CD4-positive, alpha-beta T cell treated with Interferon gamma for 1 hour (primary cell): ENCODE results near the gene DNAJC18.
"Not testable (repeated sequence)": the region's sequence is repeated elsewhere in the genome, so short reads cannot be mapped to it uniquely, and the experiment has no call there.

ENCODE experiments used
- DNase-seq: peaks from one replicate; pipeline ENCODE4 v3.0.0-alpha.2; 2020

DNAJC18 gene

DNA sequence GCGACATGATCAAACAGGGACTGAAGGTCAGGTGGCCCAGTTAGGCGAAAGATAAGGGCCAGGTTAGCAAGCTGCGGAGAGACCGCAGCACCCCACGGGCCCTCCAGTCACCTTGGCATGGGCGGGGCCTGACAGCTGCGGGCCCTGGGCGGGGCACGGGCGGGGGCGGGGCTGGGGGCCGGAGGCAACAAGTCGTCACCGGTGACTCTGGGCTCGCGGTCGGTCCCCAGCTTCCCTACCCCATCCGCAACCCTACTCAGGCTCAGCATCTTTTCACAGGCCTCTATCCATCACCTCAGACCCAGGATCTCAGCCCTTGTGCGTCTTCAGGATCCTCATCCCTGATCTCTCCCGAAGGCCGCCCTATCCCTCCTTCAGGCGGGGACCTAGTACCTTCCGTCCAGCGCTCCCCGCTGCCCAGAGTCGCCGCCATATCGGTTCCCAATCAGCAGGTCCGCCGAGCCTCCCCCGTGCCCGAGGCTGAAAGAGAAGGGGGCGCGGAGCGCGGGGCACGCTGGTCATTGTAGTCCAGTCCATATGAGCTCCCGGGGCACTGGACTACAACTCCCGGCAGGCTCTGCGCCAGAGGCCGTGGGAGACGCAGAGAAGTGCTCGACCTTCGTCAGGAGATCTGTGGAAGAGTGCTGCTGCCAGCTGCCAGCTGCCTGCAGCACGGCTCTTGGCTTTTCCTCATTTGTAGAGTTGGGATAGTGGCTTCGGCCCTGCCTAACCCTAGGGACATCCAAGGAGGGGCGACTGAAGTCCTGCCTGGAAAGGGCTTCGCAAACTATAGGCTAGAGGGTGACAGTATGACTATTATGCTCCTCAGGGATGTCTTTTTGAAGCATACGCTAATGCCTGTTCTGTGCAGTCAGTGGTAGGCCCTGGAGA is at the start of gene DNAJC18:
Gene DNAJC18 (minus strand): TSS at position 513 of the 891 bp plus-strand sequence. CDS start 80 bp downstream, at position 433.
- DNase-seq = peak; percentile 90

DNA sequence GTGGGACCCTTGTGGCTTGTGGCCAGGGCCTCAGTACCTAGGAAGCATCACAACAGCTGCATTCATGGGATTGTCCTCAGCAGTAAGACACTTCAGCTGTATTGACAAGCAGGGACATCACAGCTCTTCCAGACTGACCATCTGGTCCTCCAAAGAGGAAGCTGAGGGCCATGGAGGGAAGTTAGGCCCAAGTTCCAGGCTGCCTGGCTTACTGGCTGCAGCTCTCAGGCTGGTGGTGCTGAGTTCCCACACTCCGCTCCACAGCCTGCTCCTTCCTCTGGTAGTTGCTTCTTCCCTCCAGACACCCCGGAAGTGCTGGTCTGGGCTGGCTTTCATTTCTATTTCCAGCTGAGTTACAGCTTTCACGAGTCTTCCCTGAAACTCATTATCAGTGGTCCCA is 48.9 kb upstream of the DNAJC18 start:
- DNase-seq = peak; percentile 34

DNA sequence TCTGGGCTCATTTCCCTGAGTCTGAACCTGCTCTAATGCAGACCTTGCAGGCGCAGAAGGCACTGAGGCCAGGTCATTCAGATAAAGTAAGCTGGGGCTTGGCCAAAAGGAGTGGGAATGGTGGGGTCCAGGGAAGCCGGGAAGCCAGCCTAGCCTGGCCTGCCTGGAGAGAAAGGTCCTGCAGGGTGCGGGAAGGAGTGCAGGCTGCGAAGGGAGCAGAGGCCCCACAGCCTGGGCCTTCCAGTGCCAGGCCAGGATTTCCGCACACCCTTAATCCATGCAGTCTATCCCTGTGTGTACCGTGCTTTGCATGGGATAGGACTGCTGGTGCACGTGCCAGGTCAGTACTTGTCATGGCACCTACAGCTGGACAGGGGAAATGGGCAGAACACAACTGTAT is 46.9 kb upstream of the DNAJC18 start:
- no peak for DNase-seq

DNA sequence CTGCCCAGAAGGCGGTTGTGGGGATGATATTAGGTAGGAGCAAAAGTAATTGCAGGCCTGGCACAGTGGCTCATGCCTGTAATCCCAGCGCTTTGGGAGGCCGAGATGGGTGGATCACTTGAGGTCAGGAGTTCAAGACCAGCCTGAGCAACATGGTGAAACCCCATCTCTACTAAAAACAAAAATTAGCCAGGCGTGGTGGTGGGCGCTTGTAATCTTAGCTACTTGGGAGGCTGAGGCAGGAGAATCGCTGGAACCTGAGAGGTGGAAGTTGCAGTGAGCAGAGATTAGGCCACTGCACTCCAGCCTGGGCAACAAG is 43.5 kb upstream of the DNAJC18 start:
- not testable (repeated sequence) for DNase-seq

DNA sequence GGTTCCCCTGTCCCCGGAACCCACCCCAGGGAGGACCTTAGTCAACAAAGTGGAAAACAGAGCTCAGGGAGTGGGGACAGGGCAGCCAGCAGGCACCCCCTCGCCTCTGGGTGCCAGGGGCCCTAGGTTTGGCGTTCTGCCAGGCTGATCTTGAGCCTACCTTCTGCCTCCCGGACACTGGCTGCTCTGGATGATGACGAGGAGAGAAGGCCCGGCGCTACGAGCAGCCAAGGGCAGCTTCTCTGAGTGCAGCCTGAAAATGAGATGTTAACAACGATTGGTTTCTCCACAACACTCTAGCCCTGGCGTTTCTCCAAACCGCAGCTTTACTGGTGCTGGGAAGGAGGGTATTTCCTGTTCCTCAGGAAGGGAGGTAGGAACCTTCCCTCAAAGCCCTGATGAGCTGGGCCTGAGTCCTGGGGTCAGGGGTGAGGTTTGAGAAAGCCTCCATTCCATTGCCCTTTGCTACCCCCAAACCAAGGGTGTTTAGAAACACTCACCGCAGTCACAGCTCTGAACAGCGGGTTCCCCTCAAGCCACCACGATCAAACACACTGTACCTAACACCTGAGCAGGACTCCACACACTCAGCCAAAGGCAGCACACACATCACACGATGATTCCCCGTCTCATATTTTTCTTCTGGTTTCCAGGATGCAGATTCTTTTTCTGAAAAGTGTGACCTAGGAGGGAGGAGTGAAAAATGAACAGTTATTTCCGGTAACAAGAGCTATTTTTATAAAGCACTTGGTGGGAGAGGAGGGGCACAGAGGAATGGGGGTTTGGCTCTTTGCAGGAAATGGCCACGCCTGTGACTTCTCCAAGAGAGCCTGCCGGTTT is 42.9 kb upstream of the DNAJC18 start, which contains the start of gene STING1:
Gene STING1 (minus strand): TSS at position 709 of the 840 bp plus-strand sequence. CDS start 1,054 bp downstream, outside the sequence.
- peak; percentile 65 for DNase-seq

DNA sequence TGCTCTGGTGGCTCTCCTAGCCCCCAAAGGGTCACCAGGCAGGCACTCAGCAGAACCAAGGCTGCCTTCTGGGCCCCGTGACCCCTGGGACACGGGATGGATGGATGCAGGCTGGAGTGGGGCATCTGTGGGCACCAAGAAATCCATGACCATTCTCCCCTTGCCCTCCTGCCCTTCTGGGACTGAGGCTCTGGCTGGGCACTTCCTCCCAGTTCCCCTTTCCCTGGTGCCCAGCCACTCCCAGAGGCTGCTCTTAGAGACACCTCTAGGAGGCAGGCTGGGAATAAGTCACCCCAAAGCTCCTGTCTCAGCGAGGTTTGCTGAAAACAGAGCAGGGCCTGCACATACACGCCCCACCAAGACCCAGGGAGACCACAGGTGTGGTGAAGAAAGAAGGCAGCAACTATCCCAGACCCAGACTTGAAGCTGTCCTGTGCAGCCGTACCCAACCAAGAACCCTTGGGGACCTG is 42.3 kb upstream of the DNAJC18 start:
- no peak for DNase-seq

DNA sequence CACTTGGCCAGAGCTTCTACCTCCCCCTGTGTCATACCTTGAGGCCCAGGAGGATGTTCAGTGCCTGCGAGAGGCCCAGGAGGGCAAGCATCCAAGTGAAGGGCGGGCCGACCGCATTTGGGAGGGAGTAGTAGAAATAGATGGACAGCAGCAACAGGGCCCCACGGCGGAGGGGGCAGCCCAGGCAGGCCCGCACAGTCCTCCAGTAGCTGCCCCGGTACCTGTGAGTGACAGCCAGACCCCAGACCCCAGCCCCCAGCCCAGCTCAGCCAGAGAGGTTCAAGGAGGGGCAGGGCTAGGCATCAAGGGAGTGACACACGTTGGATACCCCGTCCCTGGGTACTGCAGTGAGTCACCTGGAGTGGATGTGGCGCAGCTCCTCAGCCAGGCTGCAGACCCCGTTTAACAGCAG is 41.8 kb upstream of the DNAJC18 start:
- no peak for DNase-seq

DNA sequence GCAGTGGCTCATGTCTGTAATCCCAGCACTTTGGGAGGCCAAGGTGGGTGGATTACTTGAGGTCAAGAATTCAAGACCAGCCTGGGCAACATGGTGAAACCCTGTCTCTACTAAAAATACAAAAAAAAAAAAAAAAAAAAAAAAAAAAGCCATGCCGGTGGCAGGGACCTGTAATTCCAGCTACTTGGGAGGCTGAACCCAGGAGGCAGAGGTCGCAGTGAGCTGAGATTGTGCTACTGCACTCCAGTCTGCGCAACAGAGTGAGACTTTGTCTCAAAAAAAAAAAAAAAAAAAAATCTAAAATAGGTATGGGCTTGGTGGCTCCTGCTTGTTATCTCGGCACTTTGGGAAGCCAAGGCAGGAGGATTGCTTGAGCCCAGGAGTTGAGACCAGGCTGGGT is 40.4 kb upstream of the DNAJC18 start:
- not testable (repeated sequence) for DNase-seq

DNA sequence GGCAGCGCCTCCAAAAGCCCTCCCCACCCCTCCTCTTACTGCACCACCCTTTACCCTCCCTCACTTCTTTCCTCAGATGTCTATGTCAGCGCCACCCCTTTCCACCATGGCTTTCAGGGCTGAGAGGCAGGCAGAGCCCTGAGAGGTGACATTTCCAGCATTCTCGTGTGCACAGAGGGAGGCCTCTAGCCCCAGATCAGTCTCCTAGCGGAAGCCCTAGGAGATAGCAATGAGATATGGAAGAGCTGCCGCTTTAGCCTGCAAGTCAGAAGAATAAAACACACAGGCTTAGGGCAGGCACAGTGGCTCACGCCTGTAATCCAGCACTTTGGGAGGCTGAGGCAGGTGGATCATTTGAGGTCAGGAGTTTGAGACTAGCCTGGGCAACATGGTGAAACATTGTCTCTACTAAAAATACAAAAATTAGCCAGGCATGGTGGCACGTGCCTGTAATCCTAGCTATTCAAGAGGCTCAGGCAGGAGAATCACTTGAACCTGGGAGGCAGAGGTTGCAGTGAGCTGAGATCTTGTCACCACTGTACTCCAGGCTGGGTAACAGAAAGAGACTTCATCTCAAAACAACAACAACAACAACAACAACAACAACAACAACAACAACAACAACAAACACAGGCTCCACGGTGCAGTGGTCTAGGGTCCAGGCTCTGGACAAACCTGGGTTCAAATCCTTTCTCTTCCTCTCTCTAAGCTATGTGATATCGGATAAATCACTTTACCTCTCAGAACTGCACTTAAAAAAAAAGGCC is 39.5 kb upstream of the DNAJC18 start:
- not testable (repeated sequence) for DNase-seq

DNA sequence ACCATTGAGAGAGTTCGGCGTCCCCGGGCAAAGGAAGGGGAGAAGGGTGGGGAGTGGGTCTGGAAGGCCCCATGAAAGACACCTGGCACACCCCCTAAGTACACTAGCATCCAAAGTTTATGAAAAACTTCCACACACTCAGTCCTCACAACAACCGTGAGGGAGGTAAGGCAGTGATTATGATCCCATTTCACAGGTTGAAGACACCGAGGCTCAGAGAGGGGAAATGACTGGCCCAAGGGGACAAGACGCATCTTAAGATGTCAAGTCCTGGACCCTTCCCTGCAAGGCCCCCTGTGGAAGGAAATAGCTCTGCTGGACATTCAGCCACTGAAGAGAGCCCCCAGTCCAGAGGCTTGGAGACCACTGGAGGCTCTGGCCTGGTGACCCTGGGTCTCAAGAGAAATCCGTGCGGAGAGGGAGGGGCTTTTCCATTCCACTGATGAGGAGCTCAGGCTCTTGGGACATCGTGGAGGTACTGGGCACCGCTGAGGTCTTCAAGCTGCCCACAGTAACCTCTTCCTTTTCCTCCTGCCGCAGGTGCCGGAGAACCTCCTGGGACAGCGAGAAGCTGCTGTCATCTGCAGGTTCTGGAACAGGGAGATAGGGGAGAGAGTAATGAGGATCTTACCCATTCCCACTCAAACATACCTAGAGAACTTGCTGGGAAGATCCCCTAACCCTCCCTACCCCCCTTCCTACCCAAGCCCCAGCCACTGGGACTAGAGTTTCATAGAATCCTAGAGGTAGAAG is 36.7 kb upstream of the DNAJC18 start:
- DNase-seq = no peak

DNA sequence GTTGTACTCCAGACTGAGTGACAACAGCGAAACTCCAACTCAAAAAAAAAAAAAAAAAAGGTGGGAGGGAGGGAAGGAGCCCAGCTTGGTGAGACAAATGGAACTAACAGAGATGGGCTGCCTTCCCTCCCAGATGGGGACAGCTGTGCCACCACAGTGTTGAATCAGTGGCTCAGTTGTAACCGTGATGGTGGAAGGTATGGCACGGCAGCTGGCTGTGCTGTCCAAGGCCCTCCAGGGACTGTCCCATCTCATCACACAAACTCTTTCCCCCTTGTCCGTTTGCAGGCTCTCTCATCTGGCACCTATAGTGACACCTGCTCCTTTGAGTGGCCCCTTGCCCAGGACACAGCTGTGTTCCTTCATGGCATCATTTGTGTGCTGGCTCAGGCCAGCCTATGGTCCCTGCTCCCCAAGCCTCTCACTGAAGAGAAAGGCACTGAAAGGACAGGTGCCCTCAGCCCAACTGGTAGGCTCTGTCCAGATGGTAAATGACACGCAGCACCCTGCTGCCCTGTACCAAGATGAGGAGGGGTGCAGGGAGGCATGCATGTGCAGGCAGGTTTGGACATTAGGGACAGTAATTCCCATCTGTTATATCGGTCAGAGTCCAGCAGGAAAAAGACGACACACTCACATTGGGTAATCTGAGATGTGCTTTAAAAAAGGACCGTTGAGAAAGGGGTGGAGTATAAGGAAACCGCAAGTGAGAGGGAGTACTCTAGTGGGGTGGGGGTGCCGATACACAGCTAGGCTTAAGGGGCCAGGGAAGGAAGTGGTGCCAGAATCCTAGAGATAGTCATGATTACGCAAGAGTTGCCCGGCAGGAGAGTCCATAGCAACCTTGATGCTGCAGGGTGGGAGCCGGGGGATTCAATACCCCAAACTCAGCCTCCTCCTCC is 35.8 kb upstream of the DNAJC18 start:
- no peak for DNase-seq

DNA sequence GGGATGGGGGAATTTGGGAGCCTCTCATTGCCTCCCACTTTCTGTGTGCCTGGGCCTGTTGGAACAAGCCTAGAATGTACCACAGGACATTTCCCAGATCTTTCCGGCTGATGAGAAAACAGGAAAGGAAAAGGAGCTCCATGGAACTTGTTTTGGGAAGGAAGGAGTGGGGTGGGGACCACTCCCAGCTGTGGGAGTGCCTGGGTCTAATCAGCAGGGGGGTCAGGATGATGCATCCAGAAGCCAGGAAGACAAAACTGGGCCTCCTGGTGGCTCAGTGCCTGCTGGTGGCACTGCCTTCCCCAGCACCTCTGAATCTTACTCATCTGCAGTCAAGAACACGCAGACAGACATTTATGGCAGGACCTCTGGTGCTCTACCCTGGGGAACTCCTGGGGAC is 34.2 kb upstream of the DNAJC18 start:
- DNase-seq = no peak

DNA sequence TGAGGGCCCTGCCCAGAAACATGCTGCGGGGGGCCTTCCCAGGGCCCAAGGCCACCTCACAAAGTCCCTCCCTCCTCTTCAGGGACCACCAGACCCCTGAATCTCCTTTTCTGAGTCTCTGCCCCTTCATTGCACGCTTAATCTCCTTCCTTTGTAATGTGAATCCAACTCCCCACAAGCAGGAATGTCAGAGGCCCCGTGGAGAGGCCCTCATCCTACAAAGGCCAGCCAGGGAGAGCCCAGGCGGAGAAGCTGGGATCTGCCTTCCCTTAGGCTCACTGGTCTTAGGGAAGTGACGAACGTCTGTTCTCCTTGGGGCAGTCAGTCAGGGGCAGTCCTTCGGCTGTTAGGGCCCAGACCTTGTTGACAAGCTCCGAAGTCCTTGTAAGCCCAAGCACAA is 33.8 kb upstream of the DNAJC18 start:
- no peak for DNase-seq

DNA sequence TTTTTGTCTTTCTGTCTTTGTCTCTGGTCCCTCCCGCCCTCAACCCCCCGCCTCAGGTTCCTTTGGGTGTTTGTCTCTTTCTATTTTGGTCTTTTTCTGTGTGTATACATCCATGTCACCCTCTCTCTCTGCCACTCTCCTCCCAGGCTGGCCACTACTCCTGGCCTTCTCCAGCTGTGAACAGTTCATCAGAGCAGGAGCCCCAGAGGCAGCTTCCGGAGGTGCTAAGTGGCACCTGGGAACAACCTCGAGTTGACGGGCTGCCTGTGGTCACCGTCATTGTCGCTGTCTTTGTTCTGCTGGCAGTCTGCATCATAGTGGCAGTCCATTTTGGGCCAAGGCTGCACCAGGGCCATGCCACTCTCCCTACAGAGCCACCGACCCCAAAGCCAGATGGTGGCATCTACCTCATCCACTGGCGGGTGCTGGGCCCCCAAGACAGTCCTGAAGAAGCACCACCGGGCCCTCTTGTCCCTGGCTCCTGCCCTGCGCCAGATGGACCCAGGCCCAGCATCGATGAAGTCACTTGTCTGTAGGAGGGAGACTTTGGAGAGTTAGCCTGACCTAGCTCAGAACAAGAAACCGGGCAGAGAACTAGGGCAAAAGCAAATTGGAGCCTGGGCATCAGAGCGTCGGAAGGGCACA is 33.2 kb upstream of the DNAJC18 start:
- no peak for DNase-seq

DNA sequence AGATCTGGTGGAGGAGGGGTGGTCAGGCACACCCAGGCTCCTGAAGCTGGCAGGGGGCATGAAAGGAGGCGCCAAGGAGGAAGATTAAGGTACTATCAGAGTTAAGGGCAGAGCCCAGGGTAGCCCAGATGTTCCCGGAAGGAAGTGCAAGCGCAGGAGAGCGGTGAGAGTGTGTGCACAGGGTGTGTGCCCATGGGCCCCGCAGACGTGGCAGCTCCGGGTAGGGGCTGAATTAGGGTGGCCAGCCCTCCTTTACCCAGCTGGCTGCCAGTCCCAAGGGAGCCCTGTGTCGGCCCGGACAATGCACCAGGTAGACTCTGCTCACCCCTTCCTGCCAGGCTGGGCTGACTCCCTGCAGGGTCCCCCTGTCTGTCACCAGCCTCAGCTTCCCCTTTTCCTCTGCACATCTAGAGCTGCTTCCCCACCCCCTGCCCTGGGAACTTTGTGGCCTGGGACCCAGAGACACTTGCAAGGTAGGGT is 31.5 kb upstream of the DNAJC18 start, which contains the start of gene SMIM33:
Gene SMIM33 (plus strand): TSS at position 184 of the 480 bp plus-strand sequence. CDS start 118 bp downstream, at position 302.
- peak; percentile 23 for DNase-seq

DNA sequence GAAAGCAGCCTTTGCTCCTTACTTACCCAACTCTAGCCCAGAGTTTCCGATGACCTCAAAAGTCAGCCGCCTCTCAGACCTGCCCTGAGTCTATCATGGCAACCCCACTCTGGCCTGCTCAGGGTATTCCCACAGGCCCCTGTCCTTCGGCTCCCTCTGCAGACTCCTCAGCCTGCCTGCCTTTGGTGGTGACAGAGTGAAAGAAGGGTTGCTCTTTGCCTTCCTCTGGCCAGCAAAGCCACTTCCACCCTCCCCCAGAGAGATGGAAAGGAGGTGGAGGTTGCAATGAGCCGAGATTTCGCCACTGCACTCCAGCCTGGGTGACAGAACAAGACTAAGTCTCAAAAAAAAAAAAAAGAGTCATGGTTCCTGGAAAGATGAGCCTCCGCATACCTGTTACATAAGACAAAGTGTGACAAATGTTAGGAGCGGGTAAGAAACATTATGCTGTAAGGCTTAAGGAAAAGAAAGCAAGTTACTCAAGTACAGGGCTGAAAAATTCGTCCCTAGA is 29.2 kb upstream of the DNAJC18 start:
- peak; percentile 47 for DNase-seq

DNA sequence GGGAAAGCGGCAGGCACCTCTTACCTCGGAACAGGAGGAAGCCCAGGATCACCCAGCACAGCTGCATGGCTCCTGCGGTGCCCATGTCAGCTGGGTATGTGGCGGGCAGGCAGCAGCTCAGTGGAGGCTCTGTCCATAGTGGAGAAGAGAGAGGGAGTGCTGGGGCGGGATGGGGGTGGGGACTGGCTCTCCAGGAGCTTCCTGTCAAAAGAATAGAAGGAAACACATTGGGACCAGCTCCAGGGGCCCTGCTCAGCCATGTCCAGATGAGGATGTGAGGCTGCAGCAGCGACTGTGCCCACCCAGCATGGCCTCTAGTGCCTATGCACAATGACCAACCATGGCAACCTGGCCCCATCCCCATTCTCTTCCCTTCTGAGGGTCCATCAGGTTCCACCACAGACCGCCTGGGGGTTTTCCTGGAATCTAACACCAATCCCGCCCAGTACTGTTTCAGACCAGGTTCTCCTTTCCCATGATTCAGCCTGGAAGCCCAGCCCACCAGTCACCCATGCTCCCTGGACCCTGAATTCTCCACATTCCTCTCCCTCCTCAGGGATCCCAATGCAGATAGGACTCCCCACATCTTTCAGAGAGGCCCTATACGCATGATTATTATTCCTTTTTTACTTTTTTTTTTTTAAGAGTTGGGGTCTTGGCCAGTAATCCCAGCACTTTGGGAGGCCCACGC is 23.4 kb upstream of the DNAJC18 start, which contains the start of gene ECSCR:
Gene ECSCR (minus strand): TSS at position 158 of the 691 bp plus-strand sequence. CDS start 73 bp downstream, at position 85.
- DNase-seq = no peak

DNA sequence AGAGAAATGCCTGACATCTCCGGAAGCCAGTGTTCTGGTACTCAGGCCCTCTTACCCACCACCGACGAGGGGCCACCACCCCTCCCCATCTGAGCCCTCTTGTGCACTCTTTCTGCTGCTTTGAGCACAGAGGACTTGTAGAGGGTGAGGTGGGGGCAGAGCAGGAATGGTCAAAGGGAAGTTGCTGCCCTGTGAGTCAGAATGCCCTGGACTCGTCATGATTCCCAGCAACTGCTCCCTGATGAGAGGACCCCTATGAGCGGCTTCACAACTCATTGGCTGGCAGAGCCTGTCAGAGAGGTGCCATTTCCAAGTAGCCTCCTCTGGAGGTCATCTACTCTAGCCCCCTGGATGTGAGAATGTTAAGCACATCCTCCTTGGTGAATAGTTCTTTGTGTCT is 22.4 kb upstream of the DNAJC18 start:
- no peak for DNase-seq

DNA sequence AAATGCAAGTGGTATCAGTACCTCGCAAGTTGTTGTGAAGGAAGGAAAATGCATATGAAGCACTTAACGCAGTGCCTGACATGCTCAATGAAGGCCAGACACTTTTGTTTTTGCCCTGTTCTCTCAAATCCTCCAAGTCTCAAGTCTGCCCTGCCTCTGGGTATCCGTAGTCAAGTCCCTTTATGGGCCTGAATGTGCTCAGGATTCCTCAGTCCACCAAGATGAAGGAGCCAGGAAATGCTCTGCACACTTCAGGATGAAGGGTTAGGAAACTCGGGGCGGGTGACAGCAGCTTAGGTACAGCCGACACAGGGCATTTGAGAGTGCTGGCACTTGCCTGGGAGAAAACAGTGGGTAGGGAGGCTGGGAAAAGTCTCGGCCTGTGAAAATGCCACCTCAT is 21.9 kb upstream of the DNAJC18 start:
- no peak for DNase-seq
